GM23248 (cell line): ENCODE data around the gene TCF23. TPM values are rescaled to one million over a fixed set of nuclear protein-coding genes. Genes with fewer than 3 reads are reported as not detected.
"Not testable (repeated sequence)": the region's sequence is repeated elsewhere in the genome, so short reads cannot be mapped to it uniquely, and the experiment has no call there.

Experiments
- DNase-seq: peaks from one replicate; pipeline ENCODE4 v3.0.0-alpha.2; 2015
- H2AFZ ChIP-seq: fragments of 200-600 bp; sonication (generic); 2 replicates; pipeline ENCODE4 v1.6.1; 2016; ENCODE audit warnings: antibody characterized with exemption
- H3F3A ChIP-seq: fragments of 200-600 bp; sonication (generic); 2 replicates; pipeline ENCODE4 v1.6.1; 2016; ENCODE audit warnings: mild to moderate bottlenecking, antibody characterized with exemption, mixed run types; ENCODE audit not compliant: insufficient read depth
- H3K27ac ChIP-seq: fragments of 200-600 bp; sonication (generic); 2 replicates; pipeline ENCODE4 v1.5.1; 2016; ENCODE audit warnings: mild to moderate bottlenecking
- H3K27me3 ChIP-seq: fragments of 200-600 bp; sonication (generic); replicated peaks from 2 replicates; pipeline ENCODE4 v1.6.1; 2016; ENCODE audit warnings: mild to moderate bottlenecking; ENCODE audit not compliant: insufficient read depth
- H3K36me3 ChIP-seq: fragments of 200-600 bp; sonication (generic); 2 replicates; pipeline ENCODE4 v1.6.1; 2016; ENCODE audit warnings: low read depth, mild to moderate bottlenecking
- H3K4me1 ChIP-seq: fragments of 200-600 bp; sonication (generic); 2 replicates; pipeline ENCODE4 v1.6.1; 2016; ENCODE audit warnings: mild to moderate bottlenecking; ENCODE audit not compliant: insufficient read depth
- H3K4me2 ChIP-seq: fragments of 200-600 bp; sonication (generic); one replicate; pipeline ENCODE4 v1.6.1; 2016; ENCODE audit warnings: mild to moderate bottlenecking; ENCODE audit not compliant: unreplicated experiment
- H3K4me3 ChIP-seq: fragments of 200-600 bp; sonication (generic); 2 replicates; pipeline ENCODE4 v1.5.1; 2016; ENCODE audit warnings: mild to moderate bottlenecking
- H3K79me2 ChIP-seq: fragments of 200-600 bp; sonication (generic); 2 replicates; pipeline ENCODE4 v1.6.1; 2016; ENCODE audit warnings: mild to moderate bottlenecking; ENCODE audit not compliant: insufficient read depth
- H3K9ac ChIP-seq: fragments of 200-600 bp; sonication (generic); 2 replicates; pipeline ENCODE4 v1.6.1; 2016; ENCODE audit warnings: mild to moderate bottlenecking
- H3K9me2 ChIP-seq: fragments of 200-600 bp; sonication (generic); 2 replicates; pipeline ENCODE4 v1.6.1; 2016; ENCODE audit warnings: mixed run types, mild to moderate bottlenecking, moderate library complexity; ENCODE audit not compliant: insufficient read depth
- H3K9me3 ChIP-seq: fragments of 200-600 bp; sonication (generic); one replicate; pipeline ENCODE4 v1.6.1; 2017; ENCODE audit warnings: low read depth
- H4K20me1 ChIP-seq: fragments of 200-600 bp; sonication (generic); 2 replicates; pipeline ENCODE4 v1.6.0; 2016; ENCODE audit not compliant: insufficient read depth
- EZH2 ChIP-seq: fragments of 200-600 bp; sonication (generic); IDR thresholded peaks from 2 replicates; pipeline ENCODE4 v1.6.1; 2018; ENCODE audit warnings: antibody characterized with exemption, mild to moderate bottlenecking; ENCODE audit not compliant: insufficient read depth, poor library complexity, severe bottlenecking
- EZH2phosphoT487 ChIP-seq: fragments of 200-600 bp; sonication (generic); IDR thresholded peaks from 2 replicates; pipeline ENCODE4 v1.6.1; 2018; ENCODE audit warnings: antibody characterized with exemption, moderate library complexity, mild to moderate bottlenecking, low read depth; ENCODE audit not compliant: insufficient read depth
- WGBS, 2 experiments: methylation state at CpG; one replicate each; pipeline ENCODE4 v1.1.6; 2015 to 2017; ENCODE audit warnings: low lambda C conversion rate in 2 of 2, low coverage in 1 of 2; ENCODE audit errors: missing lambda C conversion rate in 2 of 2; 5-methylcytosine and 5-hydroxymethylcytosine counted together
- in situ Hi-C: fragments of 300-500 bp; cut with MboI; formaldehyde crosslinking; loops from 2 replicates; pipeline ENCODE4 v1.15.0; 2020
- polyA plus RNA-seq: library from polyadenylated mRNA; unstranded; fragments of >200 nt; fragmentation: Nextera tagmentation; extraction: Ambion mirVana; gene quantifications from 2 replicates; pipeline ENCODE4 v1.2.1, GENCODE V29; 2016
- total RNA-seq: library from RNA; depleted of rRNA; stranded (reverse); fragments of >200 nt; shearing (Covaris generic); gene quantifications from 2 replicates; pipeline ENCODE4 v1.2.3, GENCODE V29; 2014

TCF23 gene
- total and polyA plus RNA-seq, 2 experiments from 2014 or later = not detected

DNA sequence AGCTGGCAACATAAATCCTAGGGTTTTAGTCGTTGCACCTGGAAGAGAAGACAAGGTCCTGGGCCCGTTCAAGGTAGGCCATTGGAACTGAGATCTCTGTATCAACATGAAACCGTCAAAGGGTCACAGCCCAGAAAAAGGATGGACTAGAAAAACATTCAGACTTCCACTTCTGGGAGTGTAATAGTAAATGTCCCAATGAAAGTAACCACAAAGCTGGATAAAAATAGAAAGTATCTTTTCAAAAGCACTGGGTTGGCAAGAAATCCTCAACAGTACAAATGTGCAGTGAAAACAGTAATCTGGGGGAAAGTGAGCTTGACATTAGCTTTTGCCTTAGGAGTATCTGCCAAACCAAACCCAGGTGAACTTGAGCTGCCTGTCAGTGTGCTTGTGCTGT is 42.8 kb upstream of the TCF23 start:
- no peak for TF ChIP-seq EZH2phosphoT487
- no peak for TF ChIP-seq EZH2

GRCh38 chr2:27108221-27108620 is 40.6 kb upstream of the TCF23 start:
- Histone ChIP-seq H3K4me2 (no peak overlapping the region), H3K9me3 (no peaks in the 10 kb centered on the region), H3K36me3 (no peaks in the 10 kb centered on the region), H3F3A (no peaks in the 10 kb centered on the region), H4K20me1 (no peaks in the 10 kb centered on the region), H3K27me3 (no peaks in the 10 kb centered on the region), H3K27ac (no peak overlapping the region), H3K4me3 (no peak overlapping the region), H3K9me2 (no peaks in the 10 kb centered on the region), H3K79me2 (no peaks in the 10 kb centered on the region), H2AFZ (no peak overlapping the region), H3K9ac (no peak overlapping the region), H3K4me1 (no peaks in the 10 kb centered on the region)
- TF ChIP-seq EZH2phosphoT487 = no peak
- TF ChIP-seq EZH2 = no peak
- WGBS, 2 experiments = 93 to 95% methylated on average over 2 of the region's 2 CpGs
- no peak for DNase-seq
- in situ Hi-C loops = loop anchor here (10.0 kb wide), 1 partner anchor 177 kb away; the partner anchor contains the start of gene TRIM54

More for the DNA sequence above, 42.8 kb upstream of the TCF23 start:
- Histone ChIP-seq H3K36me3 (no peaks in the 10 kb centered on the region), H3K27me3 (0 out of 2 replicates have a peak, but pooled peaks cover 4% of the 10 kb centered on the region), H3K9ac (no peak overlapping the region), H3F3A (no peaks in the 10 kb centered on the region), H2AFZ (no peak overlapping the region), H3K9me2 (no peaks in the 10 kb centered on the region), H3K4me3 (no peak overlapping the region), H3K4me1 (no peaks in the 10 kb centered on the region), H3K27ac (no peak overlapping the region), H3K4me2 (no peak overlapping the region), H3K79me2 (no peaks in the 10 kb centered on the region), H4K20me1 (no peaks in the 10 kb centered on the region), H3K9me3 (no peaks in the 10 kb centered on the region)
- no peak for DNase-seq
- 76 to 85% methylated on average over 3 of the region's 3 CpGs for WGBS, 2 experiments
- in situ Hi-C loops = loop anchor here (10.0 kb wide), 1 partner anchor 179 kb away; the partner anchor contains the start of gene TRIM54

GRCh38 chr2:27109083-27109482 is 39.7 kb upstream of the TCF23 start:
- 89 to 90% methylated on average over 3 of the region's 3 CpGs for WGBS, 2 experiments
- Histone ChIP-seq H3K36me3 (no peaks in the 10 kb centered on the region), H2AFZ (no peak overlapping the region), H3K27me3 (no peaks in the 10 kb centered on the region), H3K9me2 (no peaks in the 10 kb centered on the region), H4K20me1 (no peaks in the 10 kb centered on the region), H3K9ac (no peak overlapping the region), H3K27ac (no peak overlapping the region), H3K4me2 (no peak overlapping the region), H3K4me1 (no peaks in the 10 kb centered on the region), H3F3A (no peaks in the 10 kb centered on the region), H3K79me2 (no peaks in the 10 kb centered on the region), H3K4me3 (no peak overlapping the region), H3K9me3 (no peaks in the 10 kb centered on the region)
- in situ Hi-C loops = loop anchor here (10.0 kb wide), 1 partner anchor 176 kb away; the partner anchor contains the start of gene TRIM54
- DNase-seq = no peak
- TF ChIP-seq EZH2phosphoT487 = no peak
- no peak for TF ChIP-seq EZH2

DNA sequence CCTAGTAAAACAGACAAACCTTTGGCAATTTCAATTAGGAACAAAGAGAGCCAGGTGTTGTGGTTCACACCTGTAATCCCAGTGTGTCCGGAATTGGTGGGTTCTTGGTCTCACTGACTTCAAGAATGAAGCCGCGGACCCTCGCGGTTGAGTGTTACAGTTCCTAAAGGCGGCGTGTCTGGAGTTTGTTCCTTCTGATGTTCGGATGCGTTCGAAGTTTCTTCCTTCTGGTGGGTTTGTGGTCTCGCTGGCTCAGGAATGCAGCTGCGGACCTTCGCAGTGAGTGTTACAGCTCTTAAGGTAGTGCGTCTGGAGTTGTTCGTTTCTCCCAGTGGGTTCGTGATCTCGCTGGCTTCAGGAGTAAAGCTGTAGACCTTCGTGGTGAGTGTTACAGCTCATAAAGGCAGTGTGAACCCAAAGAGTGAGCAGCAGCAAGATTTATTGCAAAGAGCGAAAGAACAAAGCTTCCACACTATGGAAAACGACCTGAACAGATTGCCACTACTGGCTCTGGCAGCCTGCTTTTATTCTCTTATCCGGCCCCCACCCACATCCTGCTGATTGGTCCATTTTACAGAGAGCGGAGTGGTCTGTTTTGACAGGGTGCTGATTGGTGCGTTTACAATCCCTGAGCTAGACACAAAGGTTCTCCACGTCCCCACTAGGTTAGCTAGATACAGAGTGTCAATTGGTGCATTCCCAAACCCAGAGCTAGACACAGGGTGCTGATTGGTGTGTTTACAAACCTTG is 38.0 kb upstream of the TCF23 start:
- H3K9me2 ChIP-seq, H3K36me3 ChIP-seq: not testable (repeated sequence)
- 76 to 79% methylated on average over 22 to 24 of the region's 24 CpGs for WGBS, 2 experiments

DNA sequence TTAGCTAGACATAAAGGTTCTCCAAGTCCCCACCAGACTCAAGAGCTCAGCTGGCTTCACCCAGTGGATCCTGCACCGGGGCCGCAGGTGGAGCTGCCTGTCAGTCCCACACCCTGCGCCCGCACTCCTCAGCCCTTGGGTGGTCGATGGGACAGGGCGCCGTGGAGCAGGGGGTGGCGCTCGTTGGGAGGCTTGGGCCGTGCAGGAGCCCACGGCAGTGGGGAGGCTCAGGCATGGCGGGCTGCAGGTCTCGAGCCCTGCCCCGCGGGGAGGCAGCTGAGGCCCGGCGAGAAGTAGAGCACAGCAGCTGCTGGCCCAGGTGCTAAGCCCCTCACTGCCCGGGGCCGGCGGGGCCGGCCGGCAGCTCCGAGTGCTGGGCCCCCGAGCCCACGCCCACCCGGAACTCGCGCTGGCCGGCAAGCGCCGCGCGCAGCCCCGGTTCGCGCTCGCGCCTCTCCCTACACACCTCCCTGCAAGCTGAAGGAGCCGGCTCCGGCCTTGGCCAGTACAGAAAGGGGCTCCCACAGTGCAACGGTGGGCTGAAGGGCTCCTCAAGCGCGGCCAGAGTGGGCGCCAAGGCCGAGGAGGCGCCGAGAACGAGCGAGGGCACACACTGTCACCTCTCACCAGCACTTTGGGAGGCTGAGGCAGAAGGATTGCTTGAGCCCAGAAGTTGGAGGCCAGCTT is 37.3 kb upstream of the TCF23 start:
- H3K9ac ChIP-seq, H3K79me2 ChIP-seq, H4K20me1 ChIP-seq, H3K4me3 ChIP-seq, H3K4me2 ChIP-seq, in situ Hi-C loops, H3K36me3 ChIP-seq, H3K27ac ChIP-seq, H2AFZ ChIP-seq, H3K9me2 ChIP-seq, H3K9me3 ChIP-seq, H3F3A ChIP-seq, DNase-seq, H3K27me3 ChIP-seq, H3K4me1 ChIP-seq: not testable (repeated sequence)
- WGBS, 2 experiments = 91 to 97% methylated on average over 21 to 40 of the region's 49 CpGs

More for the DNA sequence above, 38.0 kb upstream of the TCF23 start:
- H3K79me2 ChIP-seq, H3K27ac ChIP-seq, H3F3A ChIP-seq, H3K27me3 ChIP-seq, H2AFZ ChIP-seq, in situ Hi-C loops, H3K9ac ChIP-seq, H3K4me3 ChIP-seq, H3K4me1 ChIP-seq, H4K20me1 ChIP-seq, DNase-seq, H3K9me3 ChIP-seq, H3K4me2 ChIP-seq: not testable (repeated sequence)
